ENCODE results near the gene HECTD4. TPM values are rescaled to one million over a fixed set of nuclear protein-coding genes. Genes with fewer than 3 reads are reported as not detected.
"Not testable (repeated sequence)": the region's sequence is repeated elsewhere in the genome, so short reads cannot be mapped to it uniquely, and the experiment has no call there.

HECTD4 gene
- total RNA-seq, 2 donors from 2014 or later = 54.2 to 75.4 TPM

- H3K36me3 ChIP-seq = peaks cover 50% of the 10 kb centered on the region
- ATAC-seq (ENCODE audit: insufficient number of reproducible peaks, low FRiP score, low read depth) (no peak), DNase-seq (ENCODE audit: low spot score) (no peak)
- TF ChIP-seq CTCF (IDR thresholded peaks at IDR 0.05) = no peak
- H3K27ac ChIP-seq = no peak overlapping the region
- H3K27me3 ChIP-seq (replicated peaks; ENCODE audit: insufficient read depth) = no peaks in the 10 kb centered on the region
- H3K4me3 ChIP-seq = no peak overlapping the region
- no peaks in the 10 kb centered on the region for H3K4me1 ChIP-seq (ENCODE audit: control insufficient read depth in 1 of 2, low read depth in 2 of 2)
- H3K9me3 ChIP-seq = no peaks in the 10 kb centered on the region
Measured at GRCh38 chr12:112162241-112162790, 219.9 kb downstream of the HECTD4 start.

GRCh38 chr12:112161711-112162110 is 220.5 kb downstream of the HECTD4 start:
- H3K27ac ChIP-seq = no peak overlapping the region
- no peaks in the 10 kb centered on the region for H3K4me1 ChIP-seq (ENCODE audit: control insufficient read depth in 1 of 2, low read depth in 2 of 2)
- no peak for DNase-seq (ENCODE audit: low spot score)
- no peaks in the 10 kb centered on the region for H3K9me3 ChIP-seq
- no peak for ATAC-seq (ENCODE audit: insufficient number of reproducible peaks, low FRiP score, low read depth)
- H3K4me3 ChIP-seq = no peak overlapping the region
- peaks cover 50% of the 10 kb centered on the region for H3K36me3 ChIP-seq
- no peaks in the 10 kb centered on the region for H3K27me3 ChIP-seq (replicated peaks; ENCODE audit: insufficient read depth)
- no peak for TF ChIP-seq CTCF (IDR thresholded peaks at IDR 0.05)

GRCh38 chr12:112160611-112161010 is 221.6 kb downstream of the HECTD4 start:
- H3K4me3 ChIP-seq = no peak overlapping the region
- H3K27ac ChIP-seq = no peak overlapping the region
- H3K27me3 ChIP-seq (replicated peaks; ENCODE audit: insufficient read depth) = no peaks in the 10 kb centered on the region
- ATAC-seq (ENCODE audit: insufficient number of reproducible peaks, low FRiP score, low read depth) (no peak), DNase-seq (ENCODE audit: low spot score) (no peak)
- no peaks in the 10 kb centered on the region for H3K9me3 ChIP-seq
- no peak for TF ChIP-seq CTCF (IDR thresholded peaks at IDR 0.05)
- H3K36me3 ChIP-seq = peaks cover 50% of the 10 kb centered on the region
- no peaks in the 10 kb centered on the region for H3K4me1 ChIP-seq (ENCODE audit: control insufficient read depth in 1 of 2, low read depth in 2 of 2)

GRCh38 chr12:112159146-112159541 is 223.1 kb downstream of the HECTD4 start:
- H3K9me3 ChIP-seq = no peaks in the 10 kb centered on the region
- TF ChIP-seq CTCF (IDR thresholded peaks at IDR 0.05) = no peak
- peaks cover 54% of the 10 kb centered on the region for H3K36me3 ChIP-seq
- no peaks in the 10 kb centered on the region for H3K27me3 ChIP-seq (replicated peaks; ENCODE audit: insufficient read depth)
- DNase-seq (ENCODE audit: low spot score) (no peak), ATAC-seq (ENCODE audit: insufficient number of reproducible peaks, low FRiP score, low read depth) (no peak)
- no peaks in the 10 kb centered on the region for H3K4me1 ChIP-seq (ENCODE audit: control insufficient read depth in 1 of 2, low read depth in 2 of 2)
- H3K27ac ChIP-seq = no peak overlapping the region
- H3K4me3 ChIP-seq = no peak overlapping the region

GRCh38 chr12:112158461-112159145 is 223.6 kb downstream of the HECTD4 start:
- not testable (repeated sequence) for ATAC-seq (ENCODE audit: insufficient number of reproducible peaks, low FRiP score, low read depth); H3K9me3 ChIP-seq; H3K4me1 ChIP-seq (ENCODE audit: control insufficient read depth in 1 of 2, low read depth in 2 of 2); H3K4me3 ChIP-seq; DNase-seq (ENCODE audit: low spot score); H3K27ac ChIP-seq; H3K27me3 ChIP-seq (replicated peaks; ENCODE audit: insufficient read depth)
- peaks cover 60% of the 10 kb centered on the region for H3K36me3 ChIP-seq

- no peak overlapping the region for H3K4me3 ChIP-seq
- DNase-seq (ENCODE audit: low spot score) = no peak
- no peak overlapping the region for H3K27ac ChIP-seq
- peaks cover 66% of the 10 kb centered on the region for H3K36me3 ChIP-seq
- TF ChIP-seq CTCF (IDR thresholded peaks at IDR 0.05) = no peak
- ATAC-seq (ENCODE audit: insufficient number of reproducible peaks, low FRiP score, low read depth) = no peak
- no peaks in the 10 kb centered on the region for H3K27me3 ChIP-seq (replicated peaks; ENCODE audit: insufficient read depth)
- H3K9me3 ChIP-seq = no peaks in the 10 kb centered on the region
- no peaks in the 10 kb centered on the region for H3K4me1 ChIP-seq (ENCODE audit: control insufficient read depth in 1 of 2, low read depth in 2 of 2)
Measured at GRCh38 chr12:112153893-112154219, 228.4 kb downstream of the HECTD4 start.
